HG03575 (cell line): Measurements from ENCODE around the gene TMEM30B.
"Not testable (repeated sequence)": the region's sequence is repeated elsewhere in the genome, so short reads cannot be mapped to it uniquely, and the experiment has no call there.

Source experiments
- ATAC-seq: cut with Tn5 transposase; IDR thresholded peaks from one replicate; pipeline ENCODE4 v1.9.1; 2021; ENCODE audit not compliant: unreplicated experiment, insufficient number of reproducible peaks, low FRiP score; ENCODE audit errors: extremely low read depth

The TMEM30B gene, protein sequence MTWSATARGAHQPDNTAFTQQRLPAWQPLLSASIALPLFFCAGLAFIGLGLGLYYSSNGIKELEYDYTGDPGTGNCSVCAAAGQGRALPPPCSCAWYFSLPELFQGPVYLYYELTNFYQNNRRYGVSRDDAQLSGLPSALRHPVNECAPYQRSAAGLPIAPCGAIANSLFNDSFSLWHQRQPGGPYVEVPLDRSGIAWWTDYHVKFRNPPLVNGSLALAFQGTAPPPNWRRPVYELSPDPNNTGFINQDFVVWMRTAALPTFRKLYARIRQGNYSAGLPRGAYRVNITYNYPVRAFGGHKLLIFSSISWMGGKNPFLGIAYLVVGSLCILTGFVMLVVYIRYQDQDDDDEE

DNA sequence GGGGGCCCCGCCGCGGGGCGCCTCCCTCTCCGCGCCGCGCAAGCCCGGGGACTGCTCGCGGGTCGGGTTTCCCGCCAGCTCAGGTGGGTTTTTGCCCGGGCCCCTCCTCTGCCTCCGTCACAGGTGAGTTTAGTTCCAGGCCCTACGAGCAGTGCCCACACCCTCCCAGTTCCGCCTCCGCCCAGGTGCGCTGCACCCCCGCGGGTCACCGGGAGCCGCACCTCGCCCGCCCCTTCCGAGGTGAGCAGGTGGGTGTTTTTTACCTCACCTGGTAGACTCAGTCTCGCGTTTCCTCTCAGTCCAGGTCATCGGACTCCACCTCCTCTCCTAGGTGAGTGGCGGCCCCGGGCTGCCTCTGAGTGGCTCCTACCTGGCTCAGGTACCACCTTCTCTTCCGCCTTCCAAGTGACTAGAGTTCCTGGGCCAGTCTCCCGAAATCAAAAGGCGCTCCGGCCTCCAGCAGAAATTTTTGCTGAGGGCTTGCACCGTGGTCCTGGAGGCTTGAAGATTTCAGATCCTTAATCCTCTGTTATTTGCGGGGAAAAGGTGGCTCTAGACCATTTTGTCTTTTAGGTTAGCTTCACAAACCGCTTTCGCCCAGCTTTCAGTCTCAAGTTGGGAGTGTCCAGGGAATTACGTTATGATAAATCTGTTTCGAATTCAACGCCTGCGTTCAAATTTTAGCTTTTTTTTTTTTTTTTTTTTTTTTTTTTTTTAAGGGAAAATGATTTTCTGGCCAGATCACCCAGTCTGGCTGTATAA lies at the start of gene TMEM30B:
TMEM30B (minus strand) TSS at position 153 of the 762 bp plus-strand sequence. CDS start 191 bp downstream, outside the sequence.
- no peak for ATAC-seq

DNA sequence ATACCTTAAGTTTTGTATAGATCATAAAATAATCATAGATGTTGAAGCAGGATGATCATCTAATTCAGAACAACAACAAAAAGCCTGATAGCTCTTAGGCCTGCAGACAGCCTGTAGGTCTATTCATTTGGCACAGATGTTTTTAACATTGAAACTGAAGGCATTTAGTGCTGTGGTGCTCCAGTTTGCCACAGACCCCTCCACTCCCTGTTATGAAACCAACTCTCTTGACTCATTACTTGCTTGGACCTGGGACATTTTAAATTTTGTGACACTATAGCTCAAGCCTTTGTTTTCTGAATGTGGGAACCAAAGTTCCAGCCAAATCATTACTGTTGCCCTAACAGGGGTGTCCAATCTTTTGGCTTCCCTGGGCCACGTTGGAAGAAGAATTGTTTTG lies 49.4 kb upstream of the TMEM30B start:
- ATAC-seq, result no peak

DNA sequence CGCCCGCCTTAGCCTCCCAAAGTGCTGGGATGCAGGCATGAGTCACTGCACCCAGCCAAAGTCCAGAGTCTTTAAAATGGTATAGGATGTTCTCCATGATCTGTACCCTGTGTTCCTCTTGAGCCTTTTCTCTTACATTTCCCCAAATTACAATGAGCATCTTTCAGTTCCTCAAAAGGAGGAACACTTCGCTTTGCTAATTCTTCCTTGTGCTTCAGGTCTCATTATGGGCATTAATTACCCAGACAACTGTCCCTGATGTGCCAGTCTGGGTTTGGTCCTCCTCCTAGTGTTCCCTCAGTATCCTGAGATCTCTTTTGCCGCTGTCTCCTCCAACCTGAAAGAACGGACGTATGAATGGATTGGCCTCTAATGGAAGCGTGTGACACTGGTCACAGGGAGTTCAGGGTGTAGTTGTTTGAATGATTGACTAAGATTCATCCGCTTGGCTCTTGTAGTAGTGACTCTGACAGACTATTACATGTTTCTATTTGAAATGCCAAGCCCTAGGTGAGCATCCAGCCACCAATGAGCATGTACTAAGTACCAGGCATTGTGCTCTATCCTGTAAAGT lies 48.4 kb upstream of the TMEM30B start:
- peak; percentile 73 for ATAC-seq

DNA sequence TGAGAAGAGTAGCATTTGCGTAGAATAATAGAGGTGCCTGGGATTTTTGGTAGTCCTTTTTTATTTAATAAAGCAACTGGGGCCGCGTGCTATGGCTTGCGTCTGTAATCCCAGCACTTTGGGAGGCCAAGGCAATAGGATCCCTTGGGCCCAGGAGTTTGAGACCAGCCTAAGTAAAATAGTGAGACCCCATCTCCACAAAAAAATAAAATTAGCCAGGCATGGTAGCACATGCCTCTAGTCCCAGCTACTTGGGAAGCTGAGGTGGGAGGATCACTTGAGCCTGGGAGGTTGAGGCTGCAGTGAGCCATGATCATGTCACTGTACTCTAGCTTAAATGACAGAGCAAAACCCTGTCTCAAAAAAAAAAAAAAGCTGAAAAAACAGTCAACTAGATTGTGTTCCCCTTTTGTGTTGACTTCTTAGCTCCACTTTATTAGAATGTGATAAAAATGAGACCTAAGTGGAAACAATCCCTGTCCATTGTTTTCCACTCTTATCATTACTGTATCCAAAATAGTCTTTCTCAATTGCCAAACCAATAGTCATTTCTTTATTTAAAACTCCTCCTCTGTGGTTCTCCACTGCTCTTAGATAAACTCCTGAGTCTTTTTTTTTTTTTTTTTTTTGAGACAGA lies 47.6 kb upstream of the TMEM30B start:
- ATAC-seq, result no peak

DNA sequence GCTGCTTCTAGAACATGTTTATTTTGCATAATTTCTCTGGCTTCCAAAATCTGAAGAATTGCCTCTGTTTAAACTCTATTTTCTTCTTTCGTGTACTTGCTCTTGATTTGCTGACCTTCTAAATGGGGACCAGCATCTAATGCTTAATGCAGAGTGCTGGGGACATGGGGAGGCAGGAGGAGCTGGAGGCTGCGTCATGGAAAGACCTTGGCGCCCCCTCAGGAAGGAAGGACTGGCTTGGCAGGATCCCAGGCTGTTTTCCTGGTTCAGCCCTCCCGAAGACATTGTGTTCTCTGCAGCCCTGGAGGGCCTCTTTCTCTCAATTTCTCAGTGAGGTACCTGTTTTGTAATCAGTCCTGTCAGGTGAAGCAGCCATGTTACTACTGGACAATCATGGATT lies 45.7 kb upstream of the TMEM30B start:
- ATAC-seq, result no peak

DNA sequence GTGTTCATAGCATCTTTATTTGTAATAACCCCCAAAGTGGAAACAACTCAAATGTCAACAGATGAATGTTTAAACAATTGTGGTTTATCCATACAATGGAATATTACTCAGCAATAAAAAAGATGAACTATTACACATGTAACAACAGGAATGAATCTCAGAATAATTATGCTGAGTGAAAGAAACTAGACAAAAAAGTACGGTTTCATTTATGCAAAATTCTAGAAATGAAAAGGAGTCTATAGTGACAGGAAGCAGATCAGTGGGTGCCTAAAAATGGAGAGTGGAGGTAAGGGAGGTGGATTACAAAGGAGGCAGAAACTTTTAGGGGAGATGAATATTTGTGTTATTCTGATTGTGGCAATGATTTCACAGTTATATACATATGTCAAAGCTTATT lies 45.0 kb upstream of the TMEM30B start:
- no peak for ATAC-seq

DNA sequence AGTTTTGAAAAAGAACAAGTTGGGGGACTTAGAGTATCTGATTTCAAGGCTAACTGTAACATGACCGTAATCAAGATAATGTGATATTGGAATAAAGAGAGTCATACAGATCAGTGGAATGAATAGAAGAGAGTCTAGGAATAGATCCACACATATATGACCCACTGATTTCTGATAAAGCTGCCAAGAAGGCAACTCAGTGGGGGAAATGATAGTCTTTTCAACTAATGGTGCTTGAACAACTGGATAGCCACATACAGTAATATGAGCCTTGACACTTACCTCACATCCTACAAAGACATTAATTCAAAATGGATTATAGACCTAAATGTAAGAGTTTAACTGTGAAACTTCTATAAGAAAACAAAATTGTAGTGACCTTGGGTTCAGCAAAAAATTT lies 44.0 kb upstream of the TMEM30B start:
- ATAC-seq, result no peak

DNA sequence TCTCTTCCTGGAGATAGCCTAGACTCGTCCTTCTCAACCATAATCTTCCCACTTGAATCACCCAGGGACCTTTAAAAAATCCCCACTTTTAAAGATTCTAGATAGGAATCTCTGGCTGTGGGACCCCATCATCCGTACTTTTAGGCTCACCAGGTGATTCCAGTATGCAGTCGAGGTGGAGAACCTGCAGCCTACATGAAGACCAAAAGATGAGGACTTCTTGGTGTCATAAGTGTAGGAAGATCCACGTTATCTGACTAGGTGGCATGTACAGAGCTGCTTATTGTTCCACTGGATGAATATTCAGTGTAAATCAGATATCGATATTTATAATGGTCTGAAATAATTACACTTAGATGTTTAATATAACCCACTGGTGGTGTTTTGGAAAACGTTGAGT lies 42.8 kb upstream of the TMEM30B start:
- ATAC-seq, result no peak

DNA sequence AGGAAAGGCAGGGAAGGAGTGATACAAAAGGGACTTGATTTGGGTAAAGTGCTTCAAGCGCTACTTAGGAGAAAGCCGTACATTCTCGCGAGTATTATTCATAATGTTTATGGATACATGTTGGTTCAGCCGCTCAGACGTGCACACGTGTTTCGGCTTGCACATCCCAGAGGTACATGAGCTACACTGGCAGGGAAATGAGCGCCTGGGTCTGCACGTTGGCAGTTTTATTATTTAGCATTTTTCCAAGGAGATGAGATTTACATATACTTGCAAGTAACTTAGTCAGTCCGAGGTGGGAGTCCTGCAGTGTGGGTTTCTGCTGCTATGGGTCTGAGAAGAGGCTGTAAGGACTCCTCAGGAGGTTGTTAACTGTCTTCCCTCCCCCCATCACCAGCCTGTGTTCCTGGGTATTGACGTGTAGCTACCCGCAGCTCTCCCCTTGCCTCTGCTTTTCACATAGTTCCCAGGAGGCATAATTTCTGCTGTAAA lies 41.7 kb upstream of the TMEM30B start:
- no peak for ATAC-seq

DNA sequence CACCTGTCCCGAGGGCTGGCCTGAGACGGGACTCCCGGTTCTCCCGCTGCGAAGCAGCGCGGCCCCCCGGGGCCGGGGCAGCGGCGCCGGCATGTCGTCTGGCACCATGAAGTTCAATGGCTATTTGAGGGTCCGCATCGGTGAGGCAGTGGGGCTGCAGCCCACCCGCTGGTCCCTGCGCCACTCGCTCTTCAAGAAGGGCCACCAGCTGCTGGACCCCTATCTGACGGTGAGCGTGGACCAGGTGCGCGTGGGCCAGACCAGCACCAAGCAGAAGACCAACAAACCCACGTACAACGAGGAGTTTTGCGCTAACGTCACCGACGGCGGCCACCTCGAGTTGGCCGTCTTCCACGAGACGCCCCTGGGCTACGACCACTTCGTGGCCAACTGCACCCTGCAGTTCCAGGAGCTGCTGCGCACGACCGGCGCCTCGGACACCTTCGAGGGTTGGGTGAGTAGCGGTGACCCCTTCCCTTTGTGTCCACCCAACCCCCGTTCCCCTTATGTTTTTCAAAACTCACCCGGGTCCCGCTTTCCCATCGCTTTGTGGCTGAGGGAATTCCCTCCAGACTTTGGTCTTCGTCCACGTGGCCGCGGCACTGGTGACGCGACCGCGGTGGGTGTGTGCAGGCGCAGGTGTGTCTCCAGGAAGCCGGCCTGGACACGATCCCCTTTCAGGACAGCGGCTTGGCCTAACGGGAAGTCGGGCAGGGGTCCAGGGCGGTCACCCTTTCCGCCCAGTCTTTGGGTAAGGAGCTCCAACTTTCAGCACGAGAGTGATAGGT lies 41.1 kb upstream of the TMEM30B start:
- no peak for ATAC-seq

DNA sequence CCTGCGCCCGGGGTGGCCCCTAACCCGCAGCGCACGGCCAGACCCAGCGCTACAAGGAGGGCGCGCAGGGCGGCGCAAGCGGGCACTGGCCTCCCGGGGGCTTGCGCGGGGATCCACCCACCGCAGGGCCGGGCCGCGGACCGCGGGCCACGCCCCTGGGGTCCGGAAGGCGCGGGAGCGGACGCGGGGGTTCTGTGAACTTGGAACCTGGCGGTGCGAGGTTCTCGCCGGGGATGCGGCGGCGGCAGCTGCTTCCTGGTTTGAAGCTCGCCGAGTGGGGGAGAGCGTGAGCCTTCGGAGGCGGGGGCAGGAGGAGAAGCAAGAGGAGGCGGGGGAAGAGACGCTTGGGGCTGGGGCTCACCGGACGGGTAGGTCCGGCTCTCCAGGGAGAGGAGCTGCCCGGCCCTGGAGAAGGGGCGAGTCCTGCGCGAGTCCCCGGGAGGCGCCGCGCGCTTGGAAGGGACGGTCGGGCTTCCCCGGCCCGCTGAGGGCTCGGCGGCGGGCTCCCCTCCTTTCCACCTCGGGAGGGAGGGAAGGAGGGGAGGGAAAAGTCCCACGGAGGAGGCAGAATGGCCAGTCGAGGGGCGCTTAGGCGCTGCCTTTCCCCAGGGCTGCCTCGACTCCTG lies 40.4 kb upstream of the TMEM30B start, which contains the start of gene PRKCH:
PRKCH (plus strand) TSS at position 195 of the 626 bp plus-strand sequence. CDS start 523 bp downstream, outside the sequence.
- no peak for ATAC-seq

DNA sequence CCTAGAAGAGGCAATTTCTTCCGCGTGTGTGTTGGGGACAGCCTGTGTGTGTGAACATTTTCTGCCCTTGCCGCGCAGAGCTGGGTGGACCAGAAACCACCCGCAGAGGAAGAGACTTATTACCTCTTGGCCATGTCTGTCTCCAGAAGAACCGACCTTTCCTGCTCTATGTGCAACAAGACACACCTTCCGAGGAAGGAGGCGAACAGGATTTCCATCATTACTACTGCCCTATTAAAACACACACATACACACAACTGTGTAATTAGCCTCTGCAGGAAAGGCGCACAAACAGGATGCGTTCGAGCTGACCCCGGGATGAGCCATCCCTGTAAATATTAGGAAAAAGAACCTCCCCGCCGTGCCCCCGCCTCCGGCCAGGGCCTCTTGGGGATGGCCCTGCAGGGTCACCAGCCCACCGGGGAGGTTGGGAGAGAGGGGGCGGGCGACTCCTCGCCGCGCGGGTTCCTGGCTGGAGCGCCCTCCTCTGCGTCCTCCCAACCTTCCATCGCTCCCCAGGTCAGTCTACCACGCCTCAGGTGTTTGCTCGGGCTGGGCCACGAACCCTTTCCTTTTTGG lies 39.8 kb upstream of the TMEM30B start:
- ATAC-seq, result no peak

DNA sequence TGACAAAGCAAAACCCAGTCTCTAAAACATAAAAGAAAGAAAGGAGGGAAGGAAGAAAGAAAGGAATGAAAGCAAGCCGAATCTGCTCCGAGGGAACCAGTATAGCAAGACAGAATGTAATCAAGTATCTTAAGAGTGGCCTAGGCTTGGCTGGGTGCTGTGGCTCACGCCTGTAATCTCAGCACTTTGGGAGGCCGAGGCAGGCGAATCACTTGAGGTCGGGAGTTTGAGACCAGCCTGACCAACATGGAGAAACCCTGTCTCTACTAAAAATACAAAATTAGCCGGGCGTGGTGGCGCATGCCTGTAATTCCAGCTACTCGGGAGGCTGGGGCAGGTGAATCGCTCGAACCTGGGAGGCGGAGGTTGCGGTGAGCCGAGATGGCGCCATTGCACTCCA lies 39.0 kb upstream of the TMEM30B start:
- ATAC-seq, result not testable (repeated sequence)

DNA sequence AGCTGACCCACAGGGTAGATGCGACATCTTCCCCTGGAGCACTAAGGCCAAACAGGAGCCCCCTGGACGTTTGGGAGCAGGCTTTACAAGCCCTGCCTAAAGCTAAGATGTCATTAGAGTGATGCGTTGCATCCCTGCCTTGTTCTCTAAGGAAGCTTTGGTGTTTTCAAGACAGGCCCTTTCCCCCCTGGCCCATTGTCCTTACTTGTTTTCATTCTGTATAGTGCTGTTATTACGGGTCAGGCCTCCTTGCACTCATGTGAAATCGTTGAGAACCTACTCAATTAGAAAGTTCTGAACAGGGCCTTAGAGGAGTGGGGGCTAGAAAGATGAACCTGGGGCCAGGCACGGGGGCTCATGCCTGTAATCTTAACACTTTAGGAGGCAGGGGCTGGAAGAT lies 38.6 kb upstream of the TMEM30B start:
- no peak for ATAC-seq

DNA sequence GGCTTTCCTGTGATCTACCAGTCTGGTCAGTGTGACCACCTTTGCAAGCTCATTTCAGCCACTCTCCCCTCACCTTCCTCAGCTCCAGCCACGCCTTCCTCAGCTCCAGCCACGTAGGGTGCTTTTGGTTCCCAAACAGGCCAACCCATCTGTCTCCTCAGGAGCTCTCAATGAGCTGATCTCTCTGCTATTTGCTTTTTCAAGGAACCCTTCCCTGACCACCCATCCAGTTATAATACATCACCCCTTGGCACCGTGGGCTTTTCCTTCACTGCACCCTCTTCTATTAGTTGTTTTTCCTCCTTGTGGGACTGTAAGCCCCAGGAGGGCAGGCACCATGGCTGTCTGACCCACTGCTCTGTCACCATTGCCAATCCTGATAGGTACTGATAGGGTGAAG lies 37.9 kb upstream of the TMEM30B start:
- no peak for ATAC-seq

DNA sequence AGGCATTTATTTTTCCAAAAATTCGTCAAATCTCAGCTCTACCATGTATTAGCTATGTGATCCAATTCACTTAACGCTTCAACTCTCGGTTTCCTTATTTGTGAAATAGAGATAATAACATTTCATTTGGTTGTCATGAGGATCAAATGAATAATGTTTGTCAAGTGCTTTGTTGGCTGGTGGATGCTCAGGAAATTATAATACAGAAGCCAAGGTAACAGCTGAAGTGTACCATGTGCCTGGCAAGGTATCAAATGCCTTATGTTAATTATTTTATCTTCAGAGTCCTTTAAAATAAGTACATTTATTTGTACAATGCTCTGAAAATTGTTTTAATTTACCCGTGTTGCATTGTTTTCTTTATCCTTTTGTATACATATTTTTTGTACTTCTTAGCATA lies 34.2 kb upstream of the TMEM30B start:
- no peak for ATAC-seq

DNA sequence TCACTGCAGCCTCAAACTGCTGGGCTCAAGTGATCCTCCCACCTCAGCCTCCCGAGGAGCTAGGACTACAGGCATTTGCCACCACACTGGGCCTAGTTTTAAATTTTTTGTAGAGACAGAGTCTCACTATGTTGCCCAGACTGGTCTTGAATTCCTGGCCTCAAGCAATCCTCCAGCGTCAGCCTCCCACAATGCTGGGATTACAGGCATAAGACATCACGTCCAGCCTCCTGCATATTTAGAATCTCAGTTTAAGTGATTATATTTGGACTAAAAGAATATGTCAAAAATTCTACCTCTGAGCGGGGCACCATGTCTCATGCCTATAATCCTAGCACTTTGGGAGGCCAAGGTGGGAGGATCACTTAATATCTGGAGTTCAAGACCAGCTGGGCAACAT lies 27.6 kb upstream of the TMEM30B start:
- ATAC-seq, result not testable (repeated sequence)

DNA sequence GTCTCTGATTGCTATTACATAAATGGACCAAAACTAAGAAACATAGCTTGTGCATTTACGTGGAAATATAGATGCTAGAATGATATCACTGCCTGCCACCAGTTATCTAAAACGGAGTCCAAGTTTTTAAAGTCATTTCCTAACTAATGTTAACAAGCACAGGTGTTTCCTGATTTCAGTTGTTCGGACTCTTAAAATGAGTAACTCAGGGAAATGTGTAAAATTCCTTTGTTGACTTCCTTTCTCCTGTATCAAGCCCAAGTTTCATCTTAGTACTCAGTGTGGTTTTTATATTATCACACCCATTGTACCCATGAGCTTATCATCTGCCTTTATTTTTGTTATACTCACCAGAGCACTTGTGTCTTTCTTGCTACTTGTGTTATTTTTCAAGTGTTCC lies 27.1 kb upstream of the TMEM30B start:
- ATAC-seq, result no peak
